Esophagus muscularis mucosa (tissue), 4 donors: ENCODE data around the gene HACD2.

Experiments used
- CTCF ChIP-seq, 3 experiments: fragments of 200-600 bp in 2 of 3; fragments of 450-650 bp in 1 of 3; sonication (generic) in 2 of 3; IDR thresholded peaks; one replicate each; pipeline ENCODE4 v1.5.1; 2017 to 2019; ENCODE audit warnings: antibody characterized with exemption in 3 of 3, mild to moderate bottlenecking in 2 of 3, moderate library complexity in 1 of 3
- EP300 ChIP-seq: sonication (generic); formaldehyde crosslinking; IDR thresholded peaks from one replicate; pipeline ENCODE4 v1.6.1; 2017; ENCODE audit warnings: antibody characterized with exemption
- POLR2AphosphoS5 ChIP-seq, 2 donors: sonication (generic); formaldehyde crosslinking; IDR thresholded peaks; one replicate each; pipeline ENCODE4 v1.6.1; 2017; ENCODE audit warnings: antibody characterized with exemption in 2 of 2

- no peak for TF ChIP-seq CTCF (IDR thresholded peaks at IDR 0.05)
- TF ChIP-seq POLR2AphosphoS5 (IDR thresholded peaks at IDR 0.05) = no peak
- no peak for TF ChIP-seq EP300
Observed at GRCh38 chr3:123568034-123568433, 16.8 kb downstream of the HACD2 start.
